AG10803 (cell line): ENCODE data around the gene PNPLA6.

ENCODE experiments used
- DNase-seq: peaks from one replicate; pipeline ENCODE4 v3.0.0; 2010; ENCODE audit warnings: low read depth
- H3K4me3 ChIP-seq: 2 replicates; pipeline ENCODE4 v1.5.1; 2011; ENCODE audit warnings: mild to moderate bottlenecking, low read length, control low read depth
- TF ChIP-seq, protein P1 (sequence below): conservative IDR thresholded peaks from 2 replicates; pipeline ENCODE4 v1.5.1; 2011; ENCODE audit warnings: mild to moderate bottlenecking, low read length, control low read depth, inconsistent platforms

The PNPLA6 gene

GRCh38 chr19:7541828-7542443, 6.4 kb downstream of the PNPLA6 start:
- H3K4me3 ChIP-seq = no peak overlapping the region
- TF ChIP-seq, protein P1, sequence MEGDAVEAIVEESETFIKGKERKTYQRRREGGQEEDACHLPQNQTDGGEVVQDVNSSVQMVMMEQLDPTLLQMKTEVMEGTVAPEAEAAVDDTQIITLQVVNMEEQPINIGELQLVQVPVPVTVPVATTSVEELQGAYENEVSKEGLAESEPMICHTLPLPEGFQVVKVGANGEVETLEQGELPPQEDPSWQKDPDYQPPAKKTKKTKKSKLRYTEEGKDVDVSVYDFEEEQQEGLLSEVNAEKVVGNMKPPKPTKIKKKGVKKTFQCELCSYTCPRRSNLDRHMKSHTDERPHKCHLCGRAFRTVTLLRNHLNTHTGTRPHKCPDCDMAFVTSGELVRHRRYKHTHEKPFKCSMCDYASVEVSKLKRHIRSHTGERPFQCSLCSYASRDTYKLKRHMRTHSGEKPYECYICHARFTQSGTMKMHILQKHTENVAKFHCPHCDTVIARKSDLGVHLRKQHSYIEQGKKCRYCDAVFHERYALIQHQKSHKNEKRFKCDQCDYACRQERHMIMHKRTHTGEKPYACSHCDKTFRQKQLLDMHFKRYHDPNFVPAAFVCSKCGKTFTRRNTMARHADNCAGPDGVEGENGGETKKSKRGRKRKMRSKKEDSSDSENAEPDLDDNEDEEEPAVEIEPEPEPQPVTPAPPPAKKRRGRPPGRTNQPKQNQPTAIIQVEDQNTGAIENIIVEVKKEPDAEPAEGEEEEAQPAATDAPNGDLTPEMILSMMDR = no peak
- DNase-seq = no peak

DNA sequence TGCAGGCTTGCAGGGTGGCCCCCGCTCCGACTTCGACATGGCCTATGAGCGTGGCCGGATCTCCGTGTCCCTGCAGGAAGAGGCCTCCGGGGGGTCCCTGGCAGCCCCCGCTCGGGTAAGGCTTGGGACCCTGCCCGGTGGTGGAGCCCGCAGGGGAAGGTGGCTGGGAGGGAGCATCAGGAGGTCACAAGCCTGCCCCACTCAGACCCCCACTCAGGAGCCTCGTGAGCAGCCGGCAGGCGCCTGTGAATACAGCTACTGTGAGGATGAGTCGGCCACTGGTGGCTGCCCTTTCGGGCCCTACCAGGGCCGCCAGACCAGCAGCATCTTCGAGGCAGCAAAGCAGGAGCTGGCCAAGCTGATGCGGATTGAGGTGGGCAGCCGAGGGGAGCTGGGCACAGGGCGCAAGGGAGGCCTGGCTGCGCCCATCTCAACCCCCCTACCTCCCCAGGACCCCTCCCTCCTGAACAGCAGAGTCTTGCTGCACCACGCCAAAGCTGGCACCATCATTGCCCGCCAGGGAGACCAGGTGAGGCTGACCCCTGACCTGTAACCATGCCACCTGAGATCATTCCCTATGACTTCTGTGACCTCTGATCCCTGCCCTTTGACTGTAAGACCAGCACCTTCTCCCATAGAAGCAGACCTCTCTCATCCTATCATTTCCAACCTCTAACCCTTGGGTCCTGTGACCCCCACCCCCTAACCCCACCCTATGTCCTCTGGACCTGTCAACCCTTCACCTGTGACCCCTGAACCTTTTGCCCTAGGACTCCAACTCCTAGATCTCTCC, 7.2 kb downstream of the PNPLA6 start:
- H3K4me3 ChIP-seq = no peak overlapping the region
- TF ChIP-seq, protein P1 = no peak
- no peak for DNase-seq

DNA sequence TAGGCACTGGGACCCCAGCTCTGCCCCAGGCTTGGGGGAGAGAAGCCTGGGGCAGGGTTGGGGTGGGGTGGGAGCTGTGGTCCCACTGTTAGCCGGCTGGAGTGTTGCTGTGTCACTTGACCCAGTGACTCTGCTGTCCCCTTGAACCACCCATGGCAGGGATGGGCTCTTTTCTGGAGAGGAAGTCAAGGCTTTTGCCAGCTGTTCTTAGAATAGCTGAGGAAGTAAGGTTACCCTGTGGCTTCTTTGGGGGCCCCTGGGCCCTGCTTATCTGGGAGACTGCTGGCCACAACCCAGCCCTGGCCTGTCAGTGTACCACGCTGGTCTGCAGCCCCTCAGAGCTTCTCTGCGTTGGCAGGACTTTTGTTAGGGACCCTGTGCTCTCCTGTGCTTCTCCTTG, 9.1 kb downstream of the PNPLA6 start:
- TF ChIP-seq, protein P1 = no peak
- no peak overlapping the region for H3K4me3 ChIP-seq
- no peak for DNase-seq

DNA sequence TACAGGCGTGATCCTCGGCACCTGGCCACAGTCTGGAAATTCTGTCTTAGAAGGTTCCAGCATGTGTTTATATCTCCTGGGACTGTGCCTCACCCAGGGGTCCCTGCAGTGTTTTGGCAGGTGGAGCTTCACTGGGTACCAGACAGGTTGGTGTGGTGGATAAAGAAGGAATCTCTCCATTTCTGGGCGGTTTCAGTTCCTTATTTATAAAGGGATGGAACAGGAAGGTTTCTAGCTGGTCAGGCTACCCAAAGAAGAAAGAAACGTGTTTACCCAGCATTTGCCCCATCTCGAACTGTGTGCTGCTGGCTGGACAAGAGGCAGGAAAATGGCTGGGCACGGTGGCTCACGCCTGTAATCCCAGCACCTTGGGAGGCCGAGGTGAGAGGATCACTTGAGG, 9.8 kb downstream of the PNPLA6 start:
- TF ChIP-seq, protein P1 = no peak
- DNase-seq = no peak

GRCh38 chr19:7545904-7546303, 10.4 kb downstream of the PNPLA6 start:
- no peak for DNase-seq

More for the DNA sequence above, 9.8 kb downstream of the PNPLA6 start:
- no peak overlapping the region for H3K4me3 ChIP-seq

DNA sequence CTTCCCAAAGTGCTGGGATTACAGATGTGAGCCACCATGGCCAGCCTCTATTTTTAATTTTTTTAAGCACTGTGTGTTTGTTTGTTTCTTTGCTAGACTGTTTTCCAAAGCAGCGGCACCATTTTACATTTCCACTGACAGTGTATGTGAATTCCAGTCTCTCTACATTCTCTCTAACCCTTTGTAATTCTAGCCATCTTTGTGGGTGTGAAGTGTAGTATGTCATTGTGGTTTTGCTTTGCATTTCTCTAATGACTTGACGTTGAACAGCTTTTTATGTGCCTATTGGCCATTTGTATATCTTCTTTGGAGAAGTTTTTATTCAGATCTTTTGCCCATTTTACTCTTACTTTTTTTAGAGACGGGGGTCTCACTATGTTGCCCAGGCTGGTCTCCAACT, 11.6 kb downstream of the PNPLA6 start:
- TF ChIP-seq, protein P1 = no peak
- DNase-seq = no peak
- H3K4me3 ChIP-seq = no peak overlapping the region

More at GRCh38 chr19:7545904-7546303, 10.4 kb downstream of the PNPLA6 start:
- no peak overlapping the region for H3K4me3 ChIP-seq
- TF ChIP-seq, protein P1 = no peak

- no peak for DNase-seq
- TF ChIP-seq, protein P1 = no peak
- no peak overlapping the region for H3K4me3 ChIP-seq
These were observed 14.1 kb downstream of the PNPLA6 start for GRCh38 chr19:7549429-7550148.
